GM15510 (cell line): Measurements from ENCODE around the gene ARSA.

Experiments used
- POLR2A ChIP-seq: IDR thresholded peaks from 3 replicates; pipeline ENCODE4 v1.6.1; 2011; ENCODE audit warnings: borderline replicate concordance; ENCODE audit not compliant: insufficient read length; ENCODE audit errors: extremely low read depth

ARSA gene

GRCh38 chr22:50626314-50626849 lies 1.6 kb downstream of the ARSA start:
- no peak for TF ChIP-seq POLR2A

GRCh38 chr22:50625568-50626313 lies 2.2 kb downstream of the ARSA start:
- no peak for TF ChIP-seq POLR2A

DNA sequence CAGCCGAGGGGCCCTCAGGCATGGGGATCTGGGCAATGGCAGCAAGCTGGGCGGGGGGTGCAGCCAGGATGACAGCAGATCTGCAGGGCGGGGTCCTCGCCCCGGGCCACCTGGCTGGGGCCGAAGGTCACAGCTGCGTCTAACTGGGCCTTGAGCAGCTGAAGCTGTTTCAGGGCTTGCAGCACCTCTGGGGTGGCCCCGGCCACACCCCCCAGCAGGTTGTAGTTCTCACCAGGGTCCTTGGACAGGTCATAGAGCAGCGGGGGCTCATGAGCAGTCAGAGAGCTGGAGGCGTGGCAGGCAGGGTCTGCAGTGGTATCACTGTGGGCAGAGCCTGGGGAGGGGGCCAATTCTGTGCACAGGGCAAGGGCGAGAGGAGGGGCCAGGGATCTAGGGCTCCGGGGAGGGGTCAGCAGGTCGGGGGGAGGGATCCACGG lies 2.8 kb downstream of the ARSA start:
- no peak for TF ChIP-seq POLR2A

GRCh38 chr22:50624347-50625130 lies 3.4 kb downstream of the ARSA start:
- TF ChIP-seq POLR2A = no peak

GRCh38 chr22:50622723-50623327 lies 5.1 kb downstream of the ARSA start:
- TF ChIP-seq POLR2A = no peak

DNA sequence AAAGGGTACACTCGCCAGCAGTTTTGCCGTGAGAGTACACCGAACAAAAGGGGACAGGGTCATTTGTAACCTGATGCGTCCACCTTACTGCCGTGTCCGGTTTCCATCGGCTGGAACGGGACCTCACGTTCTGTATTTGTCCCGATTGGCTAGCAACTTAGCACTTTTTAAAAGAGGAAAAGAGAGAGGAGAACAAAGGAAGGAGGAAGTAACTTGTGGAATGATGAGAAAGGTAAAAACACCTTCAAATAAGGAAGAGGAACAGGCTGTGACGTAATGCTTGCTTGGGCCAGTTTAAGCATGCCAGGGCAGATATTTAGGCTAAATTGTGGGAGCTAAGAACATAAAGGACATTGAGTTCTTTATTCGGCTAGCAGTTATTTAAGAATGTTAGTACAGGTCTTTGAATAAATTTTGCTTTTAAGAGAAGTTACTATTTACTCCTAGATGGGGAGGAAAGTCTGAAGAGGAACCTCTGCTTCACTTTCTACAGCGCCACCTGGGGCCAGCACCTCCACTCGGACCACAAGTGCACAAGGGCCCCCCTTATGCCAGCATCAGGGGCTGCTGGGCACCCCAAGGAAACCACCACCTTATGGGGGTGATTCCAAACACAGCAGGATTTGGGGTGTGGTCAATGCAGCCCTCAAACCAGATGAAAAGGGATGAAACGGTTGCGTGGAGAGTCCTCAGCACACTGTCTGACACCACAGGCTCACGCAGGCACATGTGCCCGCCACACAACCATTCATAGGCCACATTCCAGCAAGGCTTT lies 5.8 kb downstream of the ARSA start:
- TF ChIP-seq POLR2A = no peak

DNA sequence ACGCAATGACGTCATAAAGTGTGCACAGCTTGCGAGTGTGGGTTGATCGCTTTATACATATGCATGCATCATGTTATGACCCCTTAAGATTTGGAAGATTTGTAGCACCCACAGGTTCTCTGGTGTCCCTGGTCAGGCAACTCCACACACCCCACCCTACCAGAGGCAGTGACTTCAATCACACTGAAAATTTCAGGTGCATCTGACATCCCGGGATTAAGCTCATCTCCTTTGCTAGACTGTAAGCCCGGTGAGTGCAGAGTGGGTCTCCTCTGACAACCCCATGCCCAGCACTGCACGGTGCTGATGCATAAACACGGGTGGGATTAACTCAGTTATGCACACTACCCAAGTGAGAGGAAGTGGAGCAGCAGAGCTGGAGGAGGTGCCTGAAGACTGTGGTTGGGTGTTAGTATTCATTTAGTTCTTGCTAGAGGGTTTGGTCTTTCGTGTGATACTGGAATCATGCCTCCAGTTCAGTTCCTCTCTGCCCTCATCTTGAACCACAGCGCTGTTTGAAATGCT lies 6.5 kb downstream of the ARSA start:
- peak; percentile 21 for TF ChIP-seq POLR2A

GRCh38 chr22:50620593-50621355 lies 7.2 kb downstream of the ARSA start:
- TF ChIP-seq POLR2A = peak; percentile 13

DNA sequence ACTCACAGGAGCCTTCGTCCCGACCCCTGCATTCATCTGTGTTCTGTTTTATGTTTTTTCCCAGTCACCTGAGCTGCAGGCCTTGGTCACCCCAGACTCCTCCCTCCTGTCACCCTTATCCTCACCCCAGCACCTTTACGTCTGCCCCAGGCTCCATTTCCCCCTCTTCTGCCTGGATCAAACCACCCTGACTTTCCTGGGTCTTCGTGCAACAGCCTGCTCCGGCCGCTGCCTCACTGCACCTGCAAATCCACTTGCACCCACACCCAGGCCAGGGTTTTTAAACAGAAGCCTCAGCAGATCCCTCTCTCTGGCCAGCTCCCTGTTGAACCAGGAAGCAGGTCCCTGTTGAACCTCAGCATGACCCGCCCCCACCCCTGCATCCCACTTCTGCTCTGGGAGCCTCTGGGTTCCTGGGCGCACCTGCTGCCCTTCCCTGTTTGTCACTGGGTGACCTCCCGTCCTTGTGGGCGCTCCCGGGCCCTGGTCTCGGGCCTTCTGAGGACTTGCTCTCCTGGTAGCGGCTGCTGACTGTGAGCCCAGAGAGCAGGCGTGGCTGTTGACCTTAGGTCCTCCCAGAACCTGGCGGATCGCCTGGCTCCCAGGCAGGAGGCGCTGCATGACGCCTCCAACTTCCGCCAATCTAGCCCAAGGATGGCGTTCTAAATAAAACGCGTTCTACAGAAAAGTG lies 14.5 kb downstream of the ARSA start:
- no peak for TF ChIP-seq POLR2A

- TF ChIP-seq POLR2A = no peak
Measured at GRCh38 chr22:50612528-50613221, 15.3 kb downstream of the ARSA start.

DNA sequence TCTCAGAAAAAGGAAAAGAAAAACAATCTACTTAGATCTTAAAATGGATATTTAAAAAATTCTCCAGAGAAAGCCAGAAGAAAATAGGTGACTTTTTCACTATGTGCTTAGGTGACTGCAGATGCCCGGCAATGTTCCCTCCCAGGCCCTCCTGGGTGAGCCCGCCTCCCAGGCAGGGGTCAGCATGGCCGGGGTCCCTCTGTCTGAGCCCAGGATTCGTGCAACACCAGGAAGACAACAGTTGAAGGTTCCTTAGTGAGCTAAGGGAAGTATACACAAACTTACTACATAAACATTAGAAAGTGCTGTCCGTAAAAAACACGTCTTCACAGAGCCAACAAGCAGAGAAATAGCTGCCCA lies 15.8 kb downstream of the ARSA start:
- no peak for TF ChIP-seq POLR2A

GRCh38 chr22:50611341-50612060 lies 16.5 kb downstream of the ARSA start:
- TF ChIP-seq POLR2A = no peak
